CMK (cell line): ENCODE results near the gene CHRNA7.
"Not testable (repeated sequence)": the region's sequence is repeated elsewhere in the genome, so short reads cannot be mapped to it uniquely, and the experiment has no call there.

ENCODE experiments used
- DNase-seq: peaks from one replicate; pipeline ENCODE4 v3.0.0-alpha.2; 2010; ENCODE audit warnings: low read depth

The CHRNA7 gene

GRCh38 chr15:32120577-32121383 is 90.5 kb downstream of the CHRNA7 start:
- no peak for DNase-seq

GRCh38 chr15:32121384-32121695 is 91.0 kb downstream of the CHRNA7 start:
- no peak for DNase-seq

GRCh38 chr15:32122013-32122412 is 91.7 kb downstream of the CHRNA7 start:
- no peak for DNase-seq

- DNase-seq = no peak
Observed at GRCh38 chr15:32123473-32123872, 93.2 kb downstream of the CHRNA7 start.

- no peak for DNase-seq
Observed at GRCh38 chr15:32124726-32125125, 94.4 kb downstream of the CHRNA7 start.

GRCh38 chr15:32125595-32125994 is 95.3 kb downstream of the CHRNA7 start:
- DNase-seq = no peak

- no peak for DNase-seq
Observed at GRCh38 chr15:32129815-32130214, 99.5 kb downstream of the CHRNA7 start.

GRCh38 chr15:32130823-32131222 is 100.5 kb downstream of the CHRNA7 start:
- DNase-seq = no peak

- DNase-seq = no peak
Observed at GRCh38 chr15:32131803-32132202, 101.5 kb downstream of the CHRNA7 start.

- no peak for DNase-seq
Observed at GRCh38 chr15:32132859-32133258, 102.5 kb downstream of the CHRNA7 start.

- DNase-seq = no peak
Observed at GRCh38 chr15:32134842-32135241, 104.5 kb downstream of the CHRNA7 start.

- no peak for DNase-seq
Observed at GRCh38 chr15:32135335-32135734, 105.0 kb downstream of the CHRNA7 start.

- not testable (repeated sequence) for DNase-seq
Observed at GRCh38 chr15:32145512-32145911, 115.2 kb downstream of the CHRNA7 start.

- no peak for DNase-seq
Observed at GRCh38 chr15:32148833-32149555, 118.7 kb downstream of the CHRNA7 start.

GRCh38 chr15:32152574-32152973 is 122.3 kb downstream of the CHRNA7 start:
- no peak for DNase-seq

GRCh38 chr15:32153868-32154623 is 123.7 kb downstream of the CHRNA7 start:
- DNase-seq = not testable (repeated sequence)

GRCh38 chr15:32162143-32162542 is 131.8 kb downstream of the CHRNA7 start:
- not testable (repeated sequence) for DNase-seq

- DNase-seq = not testable (repeated sequence)
Observed at GRCh38 chr15:32164065-32164464, 133.8 kb downstream of the CHRNA7 start.

- DNase-seq = not testable (repeated sequence)
Observed at GRCh38 chr15:32164747-32165146, 134.4 kb downstream of the CHRNA7 start.

GRCh38 chr15:32165775-32166174 is 135.5 kb downstream of the CHRNA7 start:
- not testable (repeated sequence) for DNase-seq

- not testable (repeated sequence) for DNase-seq
Observed at GRCh38 chr15:32166270-32166669, 136.0 kb downstream of the CHRNA7 start.

- DNase-seq = not testable (repeated sequence)
Observed at GRCh38 chr15:32167913-32168312, 137.6 kb downstream of the CHRNA7 start.

- not testable (repeated sequence) for DNase-seq
Observed at GRCh38 chr15:32180579-32180978, 150.3 kb downstream of the CHRNA7 start.
